22Rv1 (cell line): ENCODE measurements around the gene TNPO3.

Experiments
- ZFX ChIP-seq: fragments of 450-650 bp; IDR thresholded peaks from 2 replicates; pipeline ENCODE4 v1.6.1; 2017; ENCODE audit warnings: antibody characterized with exemption, borderline replicate concordance
- TF ChIP-seq, protein P1 (sequence below): fragments of 450-650 bp; IDR thresholded peaks from 2 replicates; pipeline ENCODE4 v1.5.1; 2017; ENCODE audit warnings: mild to moderate bottlenecking

DNA sequence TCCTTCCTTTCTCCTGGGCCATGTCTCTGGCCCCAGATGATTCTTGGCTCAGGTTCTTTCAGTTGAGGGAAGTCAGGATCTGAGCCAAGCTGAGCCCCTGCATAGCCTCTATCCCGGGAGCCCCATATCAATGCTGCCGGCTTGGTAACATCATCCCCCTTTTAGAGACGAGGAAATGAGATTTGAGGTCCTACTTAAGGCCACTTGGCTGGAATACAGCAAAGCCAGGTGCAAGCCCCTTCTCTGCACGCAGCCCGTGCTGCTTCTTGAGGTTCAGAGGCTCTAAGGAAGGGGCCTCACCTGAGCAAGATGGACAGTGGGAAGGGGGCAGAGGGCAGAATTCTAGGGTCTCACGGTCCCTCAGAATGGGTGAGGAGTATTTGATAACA, 119.6 kb downstream of the TNPO3 start:
- TF ChIP-seq, protein P1, sequence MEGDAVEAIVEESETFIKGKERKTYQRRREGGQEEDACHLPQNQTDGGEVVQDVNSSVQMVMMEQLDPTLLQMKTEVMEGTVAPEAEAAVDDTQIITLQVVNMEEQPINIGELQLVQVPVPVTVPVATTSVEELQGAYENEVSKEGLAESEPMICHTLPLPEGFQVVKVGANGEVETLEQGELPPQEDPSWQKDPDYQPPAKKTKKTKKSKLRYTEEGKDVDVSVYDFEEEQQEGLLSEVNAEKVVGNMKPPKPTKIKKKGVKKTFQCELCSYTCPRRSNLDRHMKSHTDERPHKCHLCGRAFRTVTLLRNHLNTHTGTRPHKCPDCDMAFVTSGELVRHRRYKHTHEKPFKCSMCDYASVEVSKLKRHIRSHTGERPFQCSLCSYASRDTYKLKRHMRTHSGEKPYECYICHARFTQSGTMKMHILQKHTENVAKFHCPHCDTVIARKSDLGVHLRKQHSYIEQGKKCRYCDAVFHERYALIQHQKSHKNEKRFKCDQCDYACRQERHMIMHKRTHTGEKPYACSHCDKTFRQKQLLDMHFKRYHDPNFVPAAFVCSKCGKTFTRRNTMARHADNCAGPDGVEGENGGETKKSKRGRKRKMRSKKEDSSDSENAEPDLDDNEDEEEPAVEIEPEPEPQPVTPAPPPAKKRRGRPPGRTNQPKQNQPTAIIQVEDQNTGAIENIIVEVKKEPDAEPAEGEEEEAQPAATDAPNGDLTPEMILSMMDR: no peak
- TF ChIP-seq ZFX: no peak
